Measurements from ENCODE around the gene PXMP4.

The PXMP4 gene

DNA sequence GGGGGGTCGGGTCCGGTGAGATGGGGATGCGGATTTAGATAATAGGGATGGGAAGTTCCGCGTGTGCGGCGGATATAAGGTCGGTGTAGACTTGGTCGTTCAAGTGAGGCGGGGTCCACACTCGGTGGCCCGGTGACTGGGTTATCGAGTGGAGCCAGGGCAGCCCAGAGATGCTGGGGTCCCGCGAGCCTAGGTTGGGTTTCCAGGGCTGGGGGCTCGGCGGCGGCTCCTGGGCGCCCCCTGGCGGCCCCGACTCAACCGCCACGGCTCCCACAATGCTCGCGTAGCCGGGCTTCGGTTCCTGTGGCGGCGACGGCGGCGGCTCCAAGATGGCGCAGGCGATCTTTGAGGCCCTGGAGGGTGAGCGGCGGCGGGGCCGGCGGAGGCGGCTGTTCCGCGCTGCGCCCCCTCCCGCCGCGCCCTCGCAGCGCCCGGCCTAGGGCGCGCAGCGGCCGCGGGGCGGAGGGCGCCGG, 11.6 kb upstream of the PXMP4 start, which contains the start of gene ZNF341:
Gene ZNF341, plus strand, starts transcription at position 304 of the 473 bp plus-strand sequence. Its CDS starts 26 bp downstream, at position 330.
- DNase-seq (ENCODE audit: low read depth): no peak

DNA sequence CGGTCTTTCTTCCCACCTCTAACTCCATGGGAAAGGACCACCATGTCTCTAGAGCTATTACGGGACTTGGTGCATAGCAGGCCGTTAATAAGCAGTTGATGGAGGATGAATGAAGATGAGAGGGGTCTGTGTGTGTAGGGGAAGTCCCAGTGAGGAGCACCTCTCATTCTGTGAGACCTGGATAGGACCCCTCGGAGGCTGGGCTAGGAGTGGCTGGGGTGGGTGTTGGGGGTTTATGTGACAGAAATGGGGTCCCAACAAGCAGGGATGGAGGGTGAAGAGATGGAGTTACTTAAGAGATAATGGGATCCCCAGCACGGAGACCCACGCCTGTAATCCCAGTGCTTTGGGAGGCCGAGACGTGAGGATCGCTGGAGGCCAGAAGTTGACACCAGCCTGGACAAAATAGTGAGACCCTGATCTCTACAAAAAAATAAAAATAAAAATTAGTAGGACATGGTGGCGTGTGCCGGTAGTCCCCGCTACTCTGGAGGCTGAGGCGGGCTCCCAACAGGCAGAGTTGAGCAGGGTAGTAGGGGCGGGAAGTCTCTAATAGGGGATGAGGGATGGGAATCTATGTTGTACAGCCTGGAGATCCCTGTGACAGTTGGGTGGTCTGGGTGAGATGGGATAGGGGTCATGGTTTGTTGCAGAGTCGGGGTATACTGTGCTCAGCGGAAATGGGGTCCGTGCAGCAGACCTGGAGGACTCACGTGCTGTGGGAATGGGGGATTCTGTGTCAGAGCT, 11.0 kb upstream of the PXMP4 start:
- no peak for DNase-seq (ENCODE audit: low read depth)

GRCh38 chr20:33729101-33729500, 9.0 kb upstream of the PXMP4 start:
- no peak for DNase-seq (ENCODE audit: low read depth)

GRCh38 chr20:33728463-33728862, 8.4 kb upstream of the PXMP4 start:
- DNase-seq (ENCODE audit: low read depth): no peak

DNA sequence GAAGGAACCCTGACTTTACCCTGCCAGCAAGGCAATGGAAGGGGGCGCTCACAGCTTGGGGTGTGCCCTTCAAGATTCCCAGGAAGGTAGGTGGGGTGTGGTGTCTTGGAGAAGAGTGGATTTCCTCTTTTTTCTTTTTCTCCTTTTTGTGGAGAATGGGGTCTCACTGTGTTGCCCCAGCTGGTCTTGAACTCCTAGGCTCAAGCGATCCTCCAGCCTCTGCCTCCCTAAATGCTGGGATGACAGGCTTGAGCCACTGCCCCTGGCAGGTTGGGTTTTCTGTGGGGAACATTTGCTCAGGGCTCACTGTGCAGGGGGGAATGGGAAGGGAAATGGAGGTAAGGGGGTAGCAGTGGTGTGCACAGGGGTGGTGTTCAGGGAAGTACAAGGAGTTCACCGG, 7.7 kb upstream of the PXMP4 start:
- DNase-seq (ENCODE audit: low read depth): no peak

GRCh38 chr20:33727115-33727479, 7.0 kb upstream of the PXMP4 start:
- DNase-seq (ENCODE audit: low read depth): no peak

GRCh38 chr20:33725607-33726264, 5.6 kb upstream of the PXMP4 start:
- no peak for DNase-seq (ENCODE audit: low read depth)

- DNase-seq (ENCODE audit: low read depth): no peak
Observed at GRCh38 chr20:33724439-33725094, 4.5 kb upstream of the PXMP4 start.

DNA sequence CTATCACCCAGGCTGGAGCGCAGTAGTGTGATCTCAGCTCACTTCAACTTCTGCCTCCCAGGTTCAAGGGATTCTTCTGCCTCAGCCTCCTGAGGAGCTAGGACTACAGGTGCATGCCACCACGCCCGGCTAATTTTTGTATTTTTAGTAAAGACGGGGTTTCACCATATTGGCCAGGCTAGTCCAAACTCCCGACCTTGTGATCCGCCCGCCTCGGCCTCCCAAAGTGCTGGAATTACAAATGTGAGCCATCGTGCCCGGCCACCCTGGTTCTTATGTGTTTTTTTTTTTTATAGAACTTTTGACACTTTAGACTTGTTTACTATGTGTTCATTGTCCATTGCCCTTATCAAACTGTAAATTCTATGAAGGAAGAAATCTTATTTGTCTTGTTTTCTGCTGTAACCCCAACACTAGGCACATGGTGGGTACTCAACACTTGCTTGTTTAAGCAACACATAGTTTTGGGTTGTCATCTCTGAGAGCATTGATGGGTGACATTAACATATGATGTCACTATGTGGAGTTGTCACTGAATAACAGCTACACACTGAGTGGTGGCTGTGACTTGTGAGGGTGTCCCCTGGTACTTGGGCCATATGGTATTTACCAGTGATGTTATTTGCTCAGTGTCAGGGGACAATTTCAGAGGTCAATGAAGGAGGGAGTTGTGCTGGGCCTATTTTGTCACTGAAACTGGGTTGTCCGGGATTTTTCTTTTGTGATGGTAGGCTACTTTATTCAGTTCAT, 1.5 kb upstream of the PXMP4 start:
- DNase-seq (ENCODE audit: low read depth): no peak

DNA sequence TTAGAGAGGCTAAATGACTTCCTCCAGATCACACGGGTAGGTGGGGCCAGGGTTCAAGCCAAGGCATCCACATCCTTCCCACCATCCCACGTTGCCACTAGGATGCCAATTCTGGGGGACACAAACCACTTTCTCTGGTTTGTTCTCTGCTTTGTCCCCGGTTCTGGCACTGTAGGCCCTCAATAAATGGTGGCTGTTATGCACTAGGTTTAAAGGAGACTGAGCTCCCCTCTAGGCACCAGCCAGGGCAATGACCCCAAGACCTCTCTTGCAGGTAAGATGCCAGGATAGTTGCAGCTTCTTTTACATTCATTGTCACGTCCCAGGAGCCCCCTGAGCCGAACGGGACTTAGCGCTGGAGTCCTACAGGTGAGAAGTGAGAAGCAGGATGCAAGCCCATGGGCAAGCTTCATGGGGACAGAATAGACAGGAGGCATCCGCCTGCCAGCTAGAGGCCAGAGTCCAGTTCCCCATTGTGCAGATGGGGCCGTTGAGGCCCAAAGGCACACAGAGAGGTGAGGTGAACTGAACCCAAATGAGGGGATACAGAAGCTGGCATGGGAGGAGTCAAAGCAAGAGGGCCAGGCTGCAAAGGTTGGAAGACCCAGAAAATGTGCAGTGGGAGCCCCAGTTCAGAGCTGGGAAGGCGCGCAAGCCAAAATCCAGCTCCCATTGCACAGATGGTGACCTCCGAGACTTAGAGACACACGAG, 677 bp downstream of the PXMP4 start:
- DNase-seq (ENCODE audit: low read depth): no peak

- DNase-seq (ENCODE audit: low read depth): no peak
Observed at GRCh38 chr20:33716498-33716897, 3.6 kb downstream of the PXMP4 start.

DNA sequence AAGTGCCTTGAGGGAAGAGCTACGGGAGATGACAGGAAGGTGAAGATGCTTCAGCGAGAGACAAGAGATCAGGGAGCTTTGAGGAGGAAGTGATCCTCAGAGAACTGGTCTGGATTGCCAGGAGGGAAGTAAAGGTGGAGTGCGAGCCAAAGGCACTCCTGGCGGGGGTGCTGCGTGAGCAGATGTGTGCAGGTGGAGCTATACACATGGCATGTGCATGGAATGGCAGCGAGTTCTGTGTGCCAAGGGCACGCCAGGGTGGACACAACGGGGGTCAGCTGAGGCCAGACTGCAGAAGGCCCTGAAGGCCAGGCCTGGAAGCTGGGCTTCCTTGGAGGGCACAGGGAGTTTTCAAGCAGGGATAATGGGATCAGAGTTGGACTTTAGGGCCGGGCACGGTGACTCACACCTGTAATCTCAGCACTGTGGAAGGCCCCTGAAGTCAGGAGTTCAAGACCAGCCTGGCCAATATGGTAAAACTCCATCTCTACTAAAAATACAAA, 6.2 kb downstream of the PXMP4 start:
- no peak for DNase-seq (ENCODE audit: low read depth)

- DNase-seq (ENCODE audit: low read depth): no peak
Observed at GRCh38 chr20:33711446-33711738, 8.7 kb downstream of the PXMP4 start.

GRCh38 chr20:33710681-33711445, 9.2 kb downstream of the PXMP4 start:
- no peak for DNase-seq (ENCODE audit: low read depth)

- DNase-seq (ENCODE audit: low read depth): no peak
Observed at GRCh38 chr20:33709905-33710541, 10.1 kb downstream of the PXMP4 start.

DNA sequence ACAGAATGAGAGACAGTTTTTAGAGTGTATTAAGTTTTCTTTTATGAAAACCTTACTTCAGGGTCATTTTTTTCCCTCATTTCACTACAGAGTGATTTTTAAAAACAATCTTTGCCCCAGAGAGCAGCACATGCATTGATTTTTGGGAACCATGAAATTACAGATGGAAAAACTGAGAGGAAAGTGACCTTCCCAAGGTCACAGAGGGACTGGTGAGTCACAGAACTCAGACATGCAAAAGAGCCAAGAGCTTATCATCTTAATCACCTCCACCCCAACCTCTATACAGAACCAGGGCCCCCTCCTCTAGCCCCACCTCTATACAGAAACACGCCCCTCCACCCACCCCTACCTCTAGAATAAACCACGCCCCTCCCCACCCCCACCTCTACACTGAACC, 10.7 kb downstream of the PXMP4 start:
- DNase-seq (ENCODE audit: low read depth): no peak

GRCh38 chr20:33707668-33708067, 12.4 kb downstream of the PXMP4 start:
- no peak for DNase-seq (ENCODE audit: low read depth)

GRCh38 chr20:33704197-33704924, 15.7 kb downstream of the PXMP4 start:
- no peak for DNase-seq (ENCODE audit: low read depth)

- DNase-seq (ENCODE audit: low read depth): no peak
Observed at GRCh38 chr20:33703498-33704137, 16.5 kb downstream of the PXMP4 start.

Data from non-pigmented ciliary epithelial cell (primary cell).